ENCODE data around the gene SOD1. TPM values are rescaled to one million over a fixed set of nuclear protein-coding genes. Genes with fewer than 3 reads are reported as not detected.

The SOD1 gene
- total RNA-seq (81.4 and 91.2 TPM in 2 replicates), polyA plus RNA-seq (109 and 123 TPM in 2 replicates), polyA minus RNA-seq (46.0 and 50.8 TPM in 2 replicates)
- total RNA-seq (2013) = 177 TPM

DNA sequence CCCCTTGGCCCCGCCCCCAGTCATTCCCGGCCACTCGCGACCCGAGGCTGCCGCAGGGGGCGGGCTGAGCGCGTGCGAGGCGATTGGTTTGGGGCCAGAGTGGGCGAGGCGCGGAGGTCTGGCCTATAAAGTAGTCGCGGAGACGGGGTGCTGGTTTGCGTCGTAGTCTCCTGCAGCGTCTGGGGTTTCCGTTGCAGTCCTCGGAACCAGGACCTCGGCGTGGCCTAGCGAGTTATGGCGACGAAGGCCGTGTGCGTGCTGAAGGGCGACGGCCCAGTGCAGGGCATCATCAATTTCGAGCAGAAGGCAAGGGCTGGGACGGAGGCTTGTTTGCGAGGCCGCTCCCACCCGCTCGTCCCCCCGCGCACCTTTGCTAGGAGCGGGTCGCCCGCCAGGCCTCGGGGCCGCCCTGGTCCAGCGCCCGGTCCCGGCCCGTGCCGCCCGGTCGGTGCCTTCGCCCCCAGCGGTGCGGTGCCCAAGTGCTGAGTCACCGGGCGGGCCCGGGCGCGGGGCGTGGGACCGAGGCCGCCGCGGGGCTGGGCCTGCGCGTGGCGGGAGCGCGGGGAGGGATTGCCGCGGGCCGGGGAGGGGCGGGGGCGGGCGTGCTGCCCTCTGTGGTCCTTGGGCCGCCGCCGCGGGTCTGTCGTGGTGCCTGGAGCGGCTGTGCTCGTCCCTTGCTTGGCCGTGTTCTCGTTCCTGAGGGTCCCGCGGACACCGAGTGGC, at the start of gene SOD1:
SOD1 (plus strand) TSS at position 158 of the 723 bp plus-strand sequence; CDS start at position 235, 77 bp downstream.
- peaks cover 56% of the 10 kb centered on the region for H3K4me1 Mint-ChIP-seq
- ChIA-PET CTCF (no interaction called here), POLR2A (no interaction called here)
- H3K4me3 ChIP-seq (ENCODE audit: control extremely low read depth in 1 of 5, extremely low read depth in 1 of 5, insufficient read depth in 1 of 5, low read depth in 2 of 5, low read length in 4 of 5) = peak within 1 kb of the TSS; percentile 68 to 84 (median 74)
- ATAC-seq (ENCODE audit: low read depth) = peak; percentile 97
- peaks cover 21 to 23% of the 10 kb centered on the region in 2 donors for H3K4me1 ChIP-seq (ENCODE audit: control insufficient read depth in 2 of 2, insufficient read depth in 2 of 2, low read length in 2 of 2)
- no peaks in the 10 kb centered on the region for H3K27me3 ChIP-seq (replicated peaks in 1 of 4; ENCODE audit: control extremely low read depth in 1 of 4, control insufficient read depth in 3 of 4, insufficient read depth in 4 of 4, low read length in 3 of 4)
- peak within 1 kb of the TSS; percentile 82 for H2AFZ ChIP-seq (ENCODE audit: insufficient read depth, low read depth, low read length, poor library complexity, severe bottlenecking)
- H3K27ac ChIP-seq (ENCODE audit: low read length in 2 of 2) = peak within 1 kb of the TSS; percentile 38 to 74
- peak; percentile 95 for DNase-seq
- peaks cover 0 to 10% of the 10 kb centered on the region in 2 experiments for H3K36me3 ChIP-seq (replicated peaks in 1 of 2; ENCODE audit: control extremely low read depth in 1 of 2, control insufficient read depth in 1 of 2, extremely low read depth in 1 of 2, insufficient read depth in 2 of 2, low read length in 1 of 2)
- H3K9me3 Mint-ChIP-seq (ENCODE audit: insufficient read depth) = no peaks in the 10 kb centered on the region
- WGBS (ENCODE audit: insufficient coverage) = under 1% methylated on average over 87 of the region's 87 CpGs
- peak within 1 kb of the TSS; percentile 80 for H3K9ac ChIP-seq (ENCODE audit: low read length)
- TF ChIP-seq EZH2 (IDR thresholded peaks at IDR 0.05; ENCODE audit: borderline replicate concordance, insufficient read depth, low read depth, low read length, poor library complexity, severe bottlenecking) (no peak), CTCF (IDR thresholded peaks at IDR 0.05) (no peak)
- H3K27me3 Mint-ChIP-seq = no peaks in the 10 kb centered on the region
- peaks cover 42% of the 10 kb centered on the region for H3K79me2 ChIP-seq (ENCODE audit: control insufficient read depth, insufficient read depth, low read length)
- H3K4me2 ChIP-seq (replicated peaks; ENCODE audit: low read depth, low read length, poor library complexity, severe bottlenecking) = peak within 1 kb of the TSS; percentile 91
- H3K27ac Mint-ChIP-seq = peak within 1 kb of the TSS; percentile 99
- intact Hi-C loops (cut with micrococcal nuclease) = loop anchor here (1.0 to 5.0 kb wide), 6 partner anchors 72 to 1113 kb away; partner anchors contain the start of genes HUNK, PAXBP1 and URB1
- peak within 1 kb of the TSS; percentile 97 for H3K4me3 Mint-ChIP-seq
- peaks cover 35% of the 10 kb centered on the region for H4K20me1 ChIP-seq (ENCODE audit: control insufficient read depth, insufficient read depth, low read length, poor library complexity, severe bottlenecking)
- no peaks in the 10 kb centered on the region for H3K9me3 ChIP-seq (ENCODE audit: control extremely low read depth in 1 of 3, control insufficient read depth in 2 of 3, insufficient read depth in 1 of 3, low read length in 2 of 3)

DNA sequence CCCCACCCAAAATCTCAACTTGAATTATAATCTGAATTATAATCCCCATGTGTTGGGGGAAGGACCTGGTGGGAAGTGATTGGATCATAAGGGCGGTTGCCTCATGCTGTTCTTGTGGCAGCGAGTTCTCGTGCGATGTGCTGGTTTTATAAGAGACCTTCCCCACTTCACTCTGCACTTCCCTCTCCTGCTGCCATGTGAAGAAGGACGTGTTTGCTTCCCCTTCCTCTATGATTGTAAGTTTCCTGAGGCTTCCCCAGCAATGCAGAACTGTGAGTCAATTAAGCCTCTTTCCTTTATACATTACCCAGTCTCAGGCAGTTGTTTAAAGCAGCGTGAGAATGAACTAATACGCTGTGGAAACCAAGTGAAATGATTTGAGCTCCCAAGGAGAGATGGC, 48.0 kb upstream of the SOD1 start:
- Histone ChIP-seq H3K4me1 (ENCODE audit: control insufficient read depth in 2 of 2, insufficient read depth in 2 of 2, low read length in 2 of 2) (no peaks in the 10 kb centered on the region), H3K27me3 (replicated peaks in 1 of 4; ENCODE audit: control extremely low read depth in 1 of 4, control insufficient read depth in 3 of 4, insufficient read depth in 4 of 4, low read length in 3 of 4) (peaks cover 0 to 16% (median 5%) of the 10 kb centered on the region in 4 experiments), H4K20me1 (ENCODE audit: control insufficient read depth, insufficient read depth, low read length, poor library complexity, severe bottlenecking) (no peaks in the 10 kb centered on the region), H3K9ac (ENCODE audit: low read length) (no peak overlapping the region), H2AFZ (ENCODE audit: insufficient read depth, low read depth, low read length, poor library complexity, severe bottlenecking) (no peak overlapping the region), H3K36me3 (replicated peaks in 1 of 2; ENCODE audit: control extremely low read depth in 1 of 2, control insufficient read depth in 1 of 2, extremely low read depth in 1 of 2, insufficient read depth in 2 of 2, low read length in 1 of 2) (no peaks in the 10 kb centered on the region), H3K4me3 (ENCODE audit: control extremely low read depth in 1 of 5, extremely low read depth in 1 of 5, insufficient read depth in 1 of 5, low read depth in 2 of 5, low read length in 4 of 5) (no peak overlapping the region), H3K9me3 (ENCODE audit: control extremely low read depth in 1 of 3, control insufficient read depth in 2 of 3, insufficient read depth in 1 of 3, low read length in 2 of 3) (peaks cover 0 to 13% (median 0%) of the 10 kb centered on the region in 3 donors), H3K79me2 (ENCODE audit: control insufficient read depth, insufficient read depth, low read length) (no peaks in the 10 kb centered on the region), H3K27ac (ENCODE audit: low read length in 2 of 2) (no peak overlapping the region), H3K4me2 (replicated peaks; ENCODE audit: low read depth, low read length, poor library complexity, severe bottlenecking) (no peak overlapping the region)
- 93% methylated on average over 3 of the region's 7 CpGs for WGBS (ENCODE audit: insufficient coverage)
- TF ChIP-seq CTCF (IDR thresholded peaks at IDR 0.05) = no peak
- no peak for TF ChIP-seq EZH2 (IDR thresholded peaks at IDR 0.05; ENCODE audit: borderline replicate concordance, insufficient read depth, low read depth, low read length, poor library complexity, severe bottlenecking)
- Mint-ChIP-seq H3K27ac (no peak overlapping the region), H3K9me3 (ENCODE audit: insufficient read depth) (peaks cover 10% of the 10 kb centered on the region), H3K4me3 (no peak overlapping the region), H3K27me3 (peaks cover 36% of the 10 kb centered on the region), H3K4me1 (peaks cover 1% of the 10 kb centered on the region)
- CTCF ChIA-PET = interaction anchor here (1.8 kb wide), 1 partner anchor 8 kb away, joined by 5 read pairs; no protein-coding TSS in a partner anchor
- ATAC-seq (ENCODE audit: low read depth) = no peak
- POLR2A ChIA-PET = no interaction called here
- intact Hi-C loops (cut with micrococcal nuclease) = no loop called here
- DNase-seq = no peak
